Stomach smooth muscle (tissue), 2 donors: ENCODE data around the gene ARL6IP1.
"Not testable (repeated sequence)": the region's sequence is repeated elsewhere in the genome, so short reads cannot be mapped to it uniquely, and the experiment has no call there.

Experiments used
- H3K27ac ChIP-seq: one replicate; pipeline ENCODE4 v1.7.0; 2013; ENCODE audit warnings: mild to moderate bottlenecking, low read length, inconsistent platforms
- H3K27me3 ChIP-seq, 2 donors: one replicate each; pipeline ENCODE4 v1.7.0; 2013; ENCODE audit warnings: low read length in 2 of 2; ENCODE audit not compliant: insufficient read depth in 2 of 2, control insufficient read depth in 1 of 2
- H3K36me3 ChIP-seq, 2 donors: one replicate each; pipeline ENCODE4 v1.7.0; 2013; ENCODE audit warnings: low read length in 2 of 2; ENCODE audit not compliant: control insufficient read depth in 2 of 2, insufficient read depth in 2 of 2
- H3K4me1 ChIP-seq: one replicate; pipeline ENCODE4 v1.7.0; 2013; ENCODE audit warnings: low read length; ENCODE audit not compliant: control insufficient read depth, insufficient read depth
- H3K4me3 ChIP-seq, 2 donors: one replicate each; pipeline ENCODE4 v1.7.0; 2013; ENCODE audit warnings: low read length in 2 of 2
- H3K9ac ChIP-seq, 2 donors: one replicate each; pipeline ENCODE4 v1.7.0; 2013; ENCODE audit warnings: low read length in 2 of 2, mild to moderate bottlenecking in 1 of 2
- H3K9me3 ChIP-seq, 2 donors: one replicate each; pipeline ENCODE4 v1.7.0; 2013; ENCODE audit warnings: low read length in 2 of 2; ENCODE audit not compliant: control insufficient read depth in 2 of 2
- donor health status: healthy.
- donor health status: Pancreatic carcinoma.

Gene ARL6IP1

GRCh38 chr16:18782697-18783429 lies 18.5 kb downstream of the ARL6IP1 start:
- Histone ChIP-seq H3K27ac (no peak overlapping the region), H3K9me3 (no peaks in the 10 kb centered on the region), H3K4me1 (peaks cover 17% of the 10 kb centered on the region), H3K4me3 (no peak overlapping the region), H3K9ac (no peak overlapping the region), H3K27me3 (no peaks in the 10 kb centered on the region), H3K36me3 (peaks cover 39 to 41% of the 10 kb centered on the region in 2 donors)

DNA sequence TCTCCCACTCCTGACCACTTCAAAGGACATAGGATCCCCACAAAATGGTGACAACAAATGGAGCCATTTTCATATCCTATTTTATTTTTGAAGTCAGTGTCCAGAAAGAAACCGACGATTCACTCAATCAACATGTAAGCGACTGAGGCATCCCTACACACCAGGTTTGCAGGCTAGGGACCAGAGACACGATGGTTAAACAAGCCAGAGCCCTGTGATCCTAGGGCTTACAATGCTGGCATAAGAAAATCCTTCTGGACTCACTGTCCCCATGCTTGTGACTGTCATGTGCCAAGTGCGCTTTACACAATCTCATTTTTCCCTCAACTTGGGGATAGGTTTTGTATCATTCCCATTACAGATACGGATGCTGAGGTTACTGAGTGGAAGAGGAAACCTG lies 20.1 kb downstream of the ARL6IP1 start:
- H3K27ac ChIP-seq, H3K4me1 ChIP-seq, H3K9me3 ChIP-seq, H3K4me3 ChIP-seq, H3K9ac ChIP-seq, H3K27me3 ChIP-seq: not testable (repeated sequence)
- H3K36me3 ChIP-seq: peaks cover 30 to 31% of the 10 kb centered on the region in 2 donors

DNA sequence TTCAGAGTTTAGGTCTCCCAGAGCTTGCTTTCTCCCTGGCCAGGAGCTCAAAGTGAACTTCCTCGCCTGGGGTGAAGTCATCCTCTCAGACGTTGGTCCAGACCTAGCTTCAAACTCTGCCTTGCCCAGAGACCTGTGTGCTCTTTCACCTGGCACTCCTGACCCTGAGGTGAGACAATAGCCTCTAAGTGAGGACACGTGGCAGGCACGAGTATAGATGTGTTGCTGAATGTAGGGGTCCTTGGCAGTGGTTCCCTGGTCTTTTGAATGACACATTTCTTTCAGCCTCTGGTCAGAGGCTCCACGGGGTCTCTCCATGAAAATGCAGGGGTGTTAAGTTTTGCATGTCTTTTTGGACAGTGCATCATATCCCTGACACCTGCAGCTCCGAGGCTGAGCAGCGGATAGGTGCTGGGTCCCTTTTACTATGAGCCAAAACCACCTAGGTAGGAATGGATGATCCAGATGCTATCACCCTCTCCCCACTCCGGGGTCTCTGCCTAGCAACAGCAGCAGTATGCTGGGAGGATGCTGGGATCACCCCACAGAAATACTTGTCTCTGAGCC lies 20.8 kb downstream of the ARL6IP1 start:
- not testable (repeated sequence) for H3K9me3 ChIP-seq, H3K27me3 ChIP-seq, H3K27ac ChIP-seq, H3K4me1 ChIP-seq, H3K9ac ChIP-seq, H3K4me3 ChIP-seq
- H3K36me3 ChIP-seq: peaks cover 25 to 28% of the 10 kb centered on the region in 2 donors

- H3K27me3 ChIP-seq, H3K9me3 ChIP-seq, H3K27ac ChIP-seq, H3K4me3 ChIP-seq, H3K9ac ChIP-seq, H3K36me3 ChIP-seq, H3K4me1 ChIP-seq: not testable (repeated sequence)
These were observed 23.7 kb downstream of the ARL6IP1 start for GRCh38 chr16:18777664-18778063.

DNA sequence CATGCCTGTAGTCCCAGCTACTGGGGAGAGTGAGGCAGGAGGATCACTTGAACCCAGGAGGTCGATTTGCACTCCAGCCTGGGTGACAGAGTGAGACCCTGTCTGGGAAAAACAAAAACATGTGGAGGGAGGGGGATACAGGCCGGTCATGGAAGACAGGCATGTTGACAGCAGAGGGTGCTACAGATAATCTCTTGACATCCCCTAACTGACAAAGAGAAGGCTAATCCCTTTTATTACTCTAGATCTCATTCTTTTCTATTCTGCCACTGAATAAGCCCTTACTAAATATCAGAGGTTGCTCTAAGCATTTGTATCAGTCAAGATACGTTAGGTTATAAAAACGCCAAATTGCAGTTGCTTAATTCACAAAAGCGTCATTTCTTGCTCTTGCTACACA lies 25.0 kb downstream of the ARL6IP1 start:
- H3K9me3 ChIP-seq, H3K4me3 ChIP-seq, H3K9ac ChIP-seq, H3K36me3 ChIP-seq, H3K4me1 ChIP-seq, H3K27ac ChIP-seq, H3K27me3 ChIP-seq: not testable (repeated sequence)

- H3K4me1 ChIP-seq, H3K27me3 ChIP-seq, H3K9ac ChIP-seq, H3K4me3 ChIP-seq, H3K27ac ChIP-seq, H3K36me3 ChIP-seq, H3K9me3 ChIP-seq: not testable (repeated sequence)
These were observed 26.7 kb downstream of the ARL6IP1 start for GRCh38 chr16:18774651-18775050.

GRCh38 chr16:18772171-18772570 lies 29.2 kb downstream of the ARL6IP1 start:
- H3K27me3 ChIP-seq, H3K9me3 ChIP-seq, H3K36me3 ChIP-seq, H3K27ac ChIP-seq, H3K9ac ChIP-seq, H3K4me1 ChIP-seq, H3K4me3 ChIP-seq: not testable (repeated sequence)

DNA sequence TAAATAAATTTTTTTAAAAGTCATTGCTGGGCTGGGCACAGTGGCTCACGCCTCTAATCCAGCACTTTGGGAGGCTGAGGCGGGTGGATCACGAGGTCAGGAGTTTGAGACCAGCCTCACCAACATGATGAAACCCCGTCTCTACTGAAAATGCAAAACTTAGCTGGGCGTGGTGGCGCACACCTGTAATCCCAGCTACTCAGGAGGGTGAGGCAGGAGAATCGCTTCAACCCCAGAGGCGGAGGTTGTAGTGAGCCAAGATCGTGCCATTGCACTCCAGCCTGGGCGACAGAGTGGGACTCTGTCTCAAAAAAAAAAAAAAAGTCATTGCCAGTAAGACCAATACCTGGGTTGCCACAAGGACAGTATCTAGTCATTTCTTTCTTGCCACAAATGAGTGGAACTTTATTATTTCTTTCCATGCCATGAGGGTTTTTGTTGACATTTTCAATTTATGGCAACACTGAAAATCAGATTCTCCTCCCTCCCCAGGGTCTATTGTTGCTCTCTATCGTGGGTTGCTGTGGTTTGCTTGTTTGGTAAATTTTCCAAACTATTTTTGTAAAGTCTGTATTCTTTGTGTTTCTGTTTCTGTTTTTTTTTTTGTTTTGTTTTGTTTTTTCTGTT lies 30.9 kb downstream of the ARL6IP1 start:
- not testable (repeated sequence) for H3K9me3 ChIP-seq, H3K4me1 ChIP-seq, H3K36me3 ChIP-seq, H3K4me3 ChIP-seq, H3K27ac ChIP-seq, H3K9ac ChIP-seq, H3K27me3 ChIP-seq

DNA sequence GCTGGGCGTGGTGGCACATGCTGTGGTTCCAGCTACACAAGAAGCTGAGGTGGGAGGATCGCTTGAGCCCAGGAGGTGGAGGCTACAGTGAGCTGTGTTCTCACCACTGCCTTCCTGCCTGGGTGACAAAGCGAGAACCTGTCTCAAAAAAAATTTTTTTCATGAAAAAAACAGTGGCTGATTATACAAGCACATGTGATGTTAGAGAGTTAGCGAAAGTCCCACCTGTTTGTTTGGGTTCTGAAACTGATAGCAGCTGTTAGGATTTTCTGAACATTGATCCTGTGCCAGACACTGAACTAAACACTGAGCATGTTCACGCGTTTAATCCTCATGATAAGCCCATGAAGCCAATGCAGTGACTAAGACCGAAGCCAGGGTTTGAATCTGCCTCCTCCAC lies 34.1 kb downstream of the ARL6IP1 start:
- not testable (repeated sequence) for H3K27me3 ChIP-seq, H3K4me3 ChIP-seq, H3K36me3 ChIP-seq, H3K9ac ChIP-seq, H3K9me3 ChIP-seq, H3K27ac ChIP-seq, H3K4me1 ChIP-seq

- not testable (repeated sequence) for H3K4me3 ChIP-seq, H3K9me3 ChIP-seq, H3K9ac ChIP-seq, H3K36me3 ChIP-seq, H3K27me3 ChIP-seq, H3K27ac ChIP-seq, H3K4me1 ChIP-seq
These were observed 38.6 kb downstream of the ARL6IP1 start for GRCh38 chr16:18762713-18763112.
